ENCODE measurements around the gene SLC44A4.

DNA sequence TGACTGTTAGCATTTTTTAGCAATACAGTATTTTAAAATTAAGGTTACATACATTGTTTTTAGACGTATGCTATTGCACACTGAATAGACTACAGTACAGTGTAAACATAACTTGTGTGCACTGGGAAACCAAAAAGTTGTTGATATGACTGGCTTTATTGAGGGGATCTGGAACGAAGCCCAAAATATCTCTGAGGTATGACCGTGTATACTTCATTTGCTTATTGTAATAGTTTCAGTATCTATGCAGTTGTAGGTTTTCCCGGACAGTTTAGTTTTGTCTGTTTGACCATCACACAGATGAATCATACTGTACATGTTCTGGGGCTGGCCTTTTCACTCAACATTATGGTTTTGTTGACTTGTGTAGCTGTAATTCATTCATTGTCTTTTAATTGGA is 30.0 kb upstream of the SLC44A4 start:
- TF ChIP-seq, protein P1, sequence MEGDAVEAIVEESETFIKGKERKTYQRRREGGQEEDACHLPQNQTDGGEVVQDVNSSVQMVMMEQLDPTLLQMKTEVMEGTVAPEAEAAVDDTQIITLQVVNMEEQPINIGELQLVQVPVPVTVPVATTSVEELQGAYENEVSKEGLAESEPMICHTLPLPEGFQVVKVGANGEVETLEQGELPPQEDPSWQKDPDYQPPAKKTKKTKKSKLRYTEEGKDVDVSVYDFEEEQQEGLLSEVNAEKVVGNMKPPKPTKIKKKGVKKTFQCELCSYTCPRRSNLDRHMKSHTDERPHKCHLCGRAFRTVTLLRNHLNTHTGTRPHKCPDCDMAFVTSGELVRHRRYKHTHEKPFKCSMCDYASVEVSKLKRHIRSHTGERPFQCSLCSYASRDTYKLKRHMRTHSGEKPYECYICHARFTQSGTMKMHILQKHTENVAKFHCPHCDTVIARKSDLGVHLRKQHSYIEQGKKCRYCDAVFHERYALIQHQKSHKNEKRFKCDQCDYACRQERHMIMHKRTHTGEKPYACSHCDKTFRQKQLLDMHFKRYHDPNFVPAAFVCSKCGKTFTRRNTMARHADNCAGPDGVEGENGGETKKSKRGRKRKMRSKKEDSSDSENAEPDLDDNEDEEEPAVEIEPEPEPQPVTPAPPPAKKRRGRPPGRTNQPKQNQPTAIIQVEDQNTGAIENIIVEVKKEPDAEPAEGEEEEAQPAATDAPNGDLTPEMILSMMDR (IDR thresholded peaks at IDR 0.05; ENCODE audit: low read length) = no peak
- TF ChIP-seq EZH2 (optimal IDR thresholded peaks at IDR 0.05; ENCODE audit: low read depth, low read length) = no peak

Data from MM.1S (cell line).